HG03064 (cell line): ENCODE data around the gene CD3D.

Experiments
- ATAC-seq: cut with Tn5 transposase; IDR thresholded peaks from one replicate; pipeline ENCODE4 v1.9.1; 2021; ENCODE audit warnings: low read depth; ENCODE audit not compliant: unreplicated experiment

Gene CD3D

GRCh38 chr11:118304568-118305248, 37.8 kb downstream of the CD3D start, which contains the start of gene CD3E:
CD3E (plus strand) TSS chr11:118304730; CDS start chr11:118304953, 223 bp downstream.
- no peak for ATAC-seq

- no peak for ATAC-seq
These were observed 38.3 kb downstream of the CD3D start for GRCh38 chr11:118304227-118304567.

GRCh38 chr11:118301600-118302195, 40.8 kb downstream of the CD3D start:
- no peak for ATAC-seq

GRCh38 chr11:118295815-118296454, 46.6 kb downstream of the CD3D start:
- no peak for ATAC-seq

- ATAC-seq: no peak
These were observed 47.3 kb downstream of the CD3D start for GRCh38 chr11:118295199-118295598.

- ATAC-seq: no peak
These were observed 48.5 kb downstream of the CD3D start for GRCh38 chr11:118294053-118294452.

- ATAC-seq: no peak
These were observed 50.9 kb downstream of the CD3D start for GRCh38 chr11:118291477-118292135.

- no peak for ATAC-seq
These were observed 51.6 kb downstream of the CD3D start for GRCh38 chr11:118290923-118291322.

- no peak for ATAC-seq
These were observed 53.1 kb downstream of the CD3D start for GRCh38 chr11:118289401-118289800.
